Omental fat pad (tissue), 4 donors: ENCODE data around the gene NEBL. TPM values are rescaled to one million over a fixed set of nuclear protein-coding genes. Genes with fewer than 3 reads are reported as not detected.

Source experiments
- ATAC-seq: fragments of 150-250 bp; one replicate; pipeline ENCODE4 v1.9.1; 2016; ENCODE audit warnings: mild to moderate bottlenecking, moderate library complexity; ENCODE audit not compliant: low FRiP score
- DNase-seq: peaks from one replicate; pipeline ENCODE4 v3.0.0-alpha.2; 2019; ENCODE audit warnings: low spot score
- total RNA-seq, 4 donors: library from RNA; depleted of rRNA; stranded (reverse); fragments of >200 nt; gene quantifications; one replicate each; pipeline ENCODE4 v1.1.0, GENCODE V29; 2016
- TF ChIP-seq, protein P1 (sequence below), 3 donors: fragments of 450-650 bp; IDR thresholded peaks; one replicate each; pipeline ENCODE4 v1.5.1; 2016 to 2017; ENCODE audit warnings: antibody characterized with exemption in 3 of 3, mild to moderate bottlenecking in 3 of 3, moderate library complexity in 2 of 3

Gene NEBL
- total RNA-seq, 4 donors from 2014 or later = 6.4 to 20.5 (median 12.7) TPM

DNA sequence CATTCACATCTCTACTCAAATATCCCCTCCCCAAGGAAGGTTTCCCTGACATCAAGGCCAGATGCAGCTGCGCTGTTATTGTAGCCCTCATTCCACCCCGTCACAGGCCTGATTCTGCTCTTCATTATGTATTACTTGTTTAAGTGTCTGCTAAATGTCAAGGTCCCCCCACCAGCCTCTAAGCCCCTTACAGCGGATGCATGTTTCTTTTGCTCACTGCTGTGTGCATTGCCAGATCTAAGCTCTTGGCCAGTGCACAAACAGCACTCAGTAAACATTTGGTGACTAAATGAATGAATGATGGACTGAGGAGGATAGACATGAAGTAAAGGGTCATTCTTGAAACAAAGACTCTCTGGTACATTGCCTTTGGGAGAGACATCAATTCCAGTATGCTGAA is 90.6 kb downstream of the NEBL start:
- TF ChIP-seq, protein P1, sequence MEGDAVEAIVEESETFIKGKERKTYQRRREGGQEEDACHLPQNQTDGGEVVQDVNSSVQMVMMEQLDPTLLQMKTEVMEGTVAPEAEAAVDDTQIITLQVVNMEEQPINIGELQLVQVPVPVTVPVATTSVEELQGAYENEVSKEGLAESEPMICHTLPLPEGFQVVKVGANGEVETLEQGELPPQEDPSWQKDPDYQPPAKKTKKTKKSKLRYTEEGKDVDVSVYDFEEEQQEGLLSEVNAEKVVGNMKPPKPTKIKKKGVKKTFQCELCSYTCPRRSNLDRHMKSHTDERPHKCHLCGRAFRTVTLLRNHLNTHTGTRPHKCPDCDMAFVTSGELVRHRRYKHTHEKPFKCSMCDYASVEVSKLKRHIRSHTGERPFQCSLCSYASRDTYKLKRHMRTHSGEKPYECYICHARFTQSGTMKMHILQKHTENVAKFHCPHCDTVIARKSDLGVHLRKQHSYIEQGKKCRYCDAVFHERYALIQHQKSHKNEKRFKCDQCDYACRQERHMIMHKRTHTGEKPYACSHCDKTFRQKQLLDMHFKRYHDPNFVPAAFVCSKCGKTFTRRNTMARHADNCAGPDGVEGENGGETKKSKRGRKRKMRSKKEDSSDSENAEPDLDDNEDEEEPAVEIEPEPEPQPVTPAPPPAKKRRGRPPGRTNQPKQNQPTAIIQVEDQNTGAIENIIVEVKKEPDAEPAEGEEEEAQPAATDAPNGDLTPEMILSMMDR (IDR thresholded peaks at IDR 0.05) = no peak
- ATAC-seq (no peak), DNase-seq (no peak)

DNA sequence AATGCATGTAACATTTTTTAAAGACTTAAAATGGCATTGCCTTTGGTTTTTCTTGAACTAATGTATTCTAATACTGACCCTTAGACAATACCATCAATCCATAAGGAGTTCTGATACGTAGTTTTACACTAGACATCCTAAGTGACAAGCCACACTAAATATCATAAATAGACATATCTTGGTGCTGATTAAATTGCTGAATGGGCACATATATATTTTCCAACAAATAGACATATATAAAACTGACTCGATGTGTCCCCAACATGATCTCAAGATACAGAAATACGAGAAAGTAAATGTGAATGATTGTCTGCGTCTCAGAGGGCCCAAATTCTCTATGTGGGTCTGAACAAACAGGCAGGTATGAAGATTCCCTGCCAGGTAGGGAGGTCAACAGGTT is 99.8 kb downstream of the NEBL start:
- no peak for DNase-seq
- TF ChIP-seq, protein P1 (IDR thresholded peaks at IDR 0.05) = no peak
- no peak for ATAC-seq

DNA sequence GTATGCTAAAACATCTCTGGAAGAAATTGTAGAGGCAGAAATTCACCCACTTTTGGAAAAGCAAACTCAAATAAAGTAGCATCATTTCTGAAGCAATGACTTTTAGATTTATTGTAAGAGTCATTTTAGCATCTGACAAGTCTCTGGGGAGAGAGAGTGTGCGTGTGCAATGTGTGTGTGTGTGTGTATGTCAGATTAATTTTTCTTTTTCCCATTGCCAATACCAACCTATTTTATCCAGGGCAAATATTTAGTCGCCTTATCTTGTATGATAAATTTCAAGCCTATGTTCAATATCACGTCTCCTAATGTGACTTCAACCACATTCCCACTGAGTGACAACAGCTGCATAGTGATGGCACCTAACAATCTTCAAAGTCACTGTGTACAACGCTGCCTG is 101.7 kb downstream of the NEBL start:
- DNase-seq (no peak), ATAC-seq (no peak)
- TF ChIP-seq, protein P1 (IDR thresholded peaks at IDR 0.05) = no peak

DNA sequence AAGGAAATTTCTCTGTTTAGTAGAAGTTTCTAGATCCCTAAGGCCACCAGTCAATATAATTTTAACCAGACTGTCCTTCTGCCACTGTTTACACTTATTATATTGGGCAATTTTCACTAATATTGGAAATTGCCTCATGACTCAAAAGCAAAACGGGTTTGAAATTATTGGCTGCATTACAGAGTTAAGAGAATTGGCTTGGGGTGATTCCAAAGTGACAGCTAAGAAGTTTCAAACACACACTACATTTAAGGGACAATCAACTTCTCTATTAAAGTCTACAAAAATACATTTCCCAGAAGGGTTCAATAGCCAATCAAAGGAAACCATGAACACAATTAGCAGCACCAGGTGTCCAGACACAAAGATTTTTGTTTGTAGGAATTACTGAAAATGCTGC is 111.9 kb downstream of the NEBL start:
- ATAC-seq (no peak), DNase-seq (no peak)
- TF ChIP-seq, protein P1 (IDR thresholded peaks at IDR 0.05) = no peak

DNA sequence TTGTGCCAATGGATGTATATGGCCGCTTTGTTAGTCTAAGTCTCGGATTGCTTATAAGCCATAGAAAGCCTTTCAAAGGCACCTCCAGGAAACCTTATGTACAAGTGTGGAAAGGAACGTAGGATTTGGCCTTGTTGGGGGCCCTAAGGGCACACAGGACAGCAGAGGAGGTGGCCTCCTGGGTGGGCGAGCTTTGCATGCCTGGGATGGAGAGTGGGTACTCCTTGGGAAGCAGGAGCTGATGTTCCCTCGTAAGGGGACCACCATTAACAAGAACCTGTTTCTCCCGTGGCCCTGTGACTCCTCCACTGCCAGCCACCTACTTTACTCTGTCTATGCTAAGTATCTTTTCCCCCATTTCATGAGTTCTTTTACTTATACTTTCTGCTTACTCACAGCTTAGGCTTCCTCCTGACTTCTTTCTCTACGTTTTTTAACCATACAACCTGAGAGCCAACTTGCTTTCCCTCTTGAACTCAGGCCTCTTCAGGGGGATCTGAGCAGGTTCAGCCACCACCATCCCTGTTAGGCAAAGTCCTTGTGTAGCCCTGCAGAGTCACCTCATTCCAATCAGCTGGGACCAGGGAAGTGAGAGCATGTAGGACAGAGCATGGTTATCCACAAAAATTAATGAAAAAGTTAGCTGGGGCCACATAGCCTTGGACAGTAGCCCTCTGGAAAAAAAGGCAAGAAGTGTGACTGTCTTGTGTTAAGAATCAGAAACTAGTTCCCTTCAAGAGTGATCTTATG is 118.9 kb downstream of the NEBL start:
- ATAC-seq (no peak), DNase-seq (no peak)
- TF ChIP-seq, protein P1 (IDR thresholded peaks at IDR 0.05) = no peak

DNA sequence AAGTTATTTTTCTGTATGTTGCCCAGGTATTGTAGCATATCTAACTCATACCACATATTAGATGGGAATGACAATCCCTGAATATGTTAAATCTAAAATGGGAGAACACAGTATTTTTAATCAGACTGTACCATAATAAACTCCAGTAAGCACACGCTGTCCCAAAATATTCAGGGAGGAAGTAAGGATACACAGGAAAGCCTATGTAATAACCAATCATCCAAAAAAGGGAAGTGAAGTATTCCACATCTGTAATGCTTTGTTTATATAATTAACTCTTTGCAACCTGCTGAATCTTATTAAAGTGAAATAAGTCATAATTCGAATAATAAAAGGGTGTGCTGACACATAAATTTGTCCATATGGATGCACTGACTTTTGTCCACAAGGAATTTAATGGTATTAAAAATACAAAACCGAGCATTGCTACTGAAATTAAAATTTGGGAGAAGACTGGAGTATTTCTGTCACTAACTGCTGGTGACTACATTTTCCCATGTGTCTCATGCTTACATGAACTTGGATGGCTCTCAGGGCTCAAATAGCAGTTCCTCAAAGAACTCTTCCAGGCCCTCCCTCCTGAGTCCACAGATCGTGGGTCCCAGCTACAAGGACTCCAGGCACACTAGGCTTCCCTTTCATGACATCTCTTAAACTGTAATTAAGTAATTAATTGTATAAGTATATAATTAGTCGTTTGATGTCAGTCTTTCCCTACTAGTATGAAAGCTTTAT is 120.6 kb downstream of the NEBL start:
- TF ChIP-seq, protein P1 (IDR thresholded peaks at IDR 0.05) = no peak
- DNase-seq = no peak
- ATAC-seq = no peak

DNA sequence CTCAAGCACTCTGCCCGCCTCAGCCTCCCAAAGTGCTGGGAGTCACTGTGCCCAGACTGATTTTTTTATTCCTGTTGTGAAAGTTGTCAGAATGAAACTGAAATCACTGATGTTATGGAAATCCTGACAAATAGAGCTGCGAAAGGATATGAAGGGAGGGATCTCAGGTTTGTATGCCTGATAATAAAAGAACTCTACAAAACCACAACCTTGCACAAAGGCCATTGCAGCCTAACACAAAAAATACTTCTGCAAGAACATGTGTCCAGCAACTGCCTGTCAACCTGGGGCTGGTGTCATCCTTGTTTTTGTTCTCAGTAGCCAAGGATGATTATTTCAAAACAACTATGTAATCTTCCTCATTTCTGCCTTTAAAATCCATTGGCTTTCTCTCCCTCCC is 126.1 kb downstream of the NEBL start:
- TF ChIP-seq, protein P1 (IDR thresholded peaks at IDR 0.05) = no peak
- no peak for DNase-seq
- ATAC-seq = no peak
